Measurements from ENCODE around the gene RRM2. TPM values are rescaled to one million over a fixed set of nuclear protein-coding genes. Genes with fewer than 3 reads are reported as not detected.

The RRM2 gene
- total RNA-seq, 4 donors from 2014 or later, result 27.2 TPM; not detected in 3

GRCh38 chr2:10080536-10081304 is 41.8 kb upstream of the RRM2 start:
- peak overlapping the region; percentile 34 to 72 for H3K4me3 ChIP-seq
- H3K9me3 ChIP-seq, result no peaks in the 10 kb centered on the region
- TF ChIP-seq POLR2A (IDR thresholded peaks at IDR 0.05), result no peak
- H3K4me1 ChIP-seq, result peaks cover 0 to 9% of the 10 kb centered on the region in 2 donors
- peak overlapping the region; percentile 87 to 94 for H3K27ac ChIP-seq
- intact Hi-C loops (cut with DNase I; ENCODE audit: low total_unique reads), result no loop called here
- H3K27me3 ChIP-seq, result no peaks in the 10 kb centered on the region
- peak in 1 of 2 donors; percentile 44 for DNase-seq
- no peaks in the 10 kb centered on the region for H3K36me3 ChIP-seq

- Histone ChIP-seq H3K27me3 (no peaks in the 10 kb centered on the region), H3K4me3 (no peak overlapping the region), H3K4me1 (peaks cover 0 to 9% of the 10 kb centered on the region in 2 donors), H3K36me3 (no peaks in the 10 kb centered on the region), H3K9me3 (no peaks in the 10 kb centered on the region), H3K27ac (no peak overlapping the region)
- DNase-seq, result no peak
- no peak for TF ChIP-seq CTCF (IDR thresholded peaks at IDR 0.05)
- TF ChIP-seq POLR2A (IDR thresholded peaks at IDR 0.05), result no peak
- intact Hi-C loops (cut with DNase I; ENCODE audit: low total_unique reads), result no loop called here
These were observed 39.5 kb upstream of the RRM2 start for GRCh38 chr2:10083046-10083445.

- Histone ChIP-seq H3K27ac (no peak overlapping the region), H3K4me3 (no peak overlapping the region), H3K27me3 (no peaks in the 10 kb centered on the region), H3K9me3 (no peaks in the 10 kb centered on the region), H3K36me3 (no peaks in the 10 kb centered on the region), H3K4me1 (peaks cover 0 to 9% of the 10 kb centered on the region in 2 donors)
- intact Hi-C loops (cut with DNase I; ENCODE audit: low total_unique reads), result no loop called here
- DNase-seq, result no peak
- TF ChIP-seq POLR2A (IDR thresholded peaks at IDR 0.05) (no peak), CTCF (IDR thresholded peaks at IDR 0.05) (no peak)
These were observed 38.8 kb upstream of the RRM2 start for GRCh38 chr2:10083692-10084211.

GRCh38 chr2:10084223-10084865 is 38.2 kb upstream of the RRM2 start:
- no peaks in the 10 kb centered on the region for H3K36me3 ChIP-seq
- no peak overlapping the region for H3K27ac ChIP-seq
- H3K9me3 ChIP-seq, result no peaks in the 10 kb centered on the region
- peaks cover 0 to 9% of the 10 kb centered on the region in 2 donors for H3K4me1 ChIP-seq
- DNase-seq, result no peak
- intact Hi-C loops (cut with DNase I; ENCODE audit: low total_unique reads), result no loop called here
- TF ChIP-seq CTCF (IDR thresholded peaks at IDR 0.05), result no peak
- no peak for TF ChIP-seq POLR2A (IDR thresholded peaks at IDR 0.05)
- H3K27me3 ChIP-seq, result no peaks in the 10 kb centered on the region
- H3K4me3 ChIP-seq, result no peak overlapping the region

GRCh38 chr2:10085043-10085667 is 37.4 kb upstream of the RRM2 start:
- no peak for DNase-seq
- no peaks in the 10 kb centered on the region for H3K36me3 ChIP-seq
- peaks cover 0 to 4% of the 10 kb centered on the region in 2 donors for H3K4me1 ChIP-seq
- no peak overlapping the region for H3K4me3 ChIP-seq
- H3K9me3 ChIP-seq, result no peaks in the 10 kb centered on the region
- intact Hi-C loops (cut with DNase I; ENCODE audit: low total_unique reads), result no loop called here
- TF ChIP-seq POLR2A (IDR thresholded peaks at IDR 0.05) (no peak), CTCF (IDR thresholded peaks at IDR 0.05) (no peak)
- H3K27me3 ChIP-seq, result no peaks in the 10 kb centered on the region
- no peak overlapping the region for H3K27ac ChIP-seq

Measured in uterus (tissue), 4 donors.